ENCODE results near the gene ATP13A4. TPM values are rescaled to one million over a fixed set of nuclear protein-coding genes. Genes with fewer than 3 reads are reported as not detected.

ATP13A4 gene
- total RNA-seq, 2 experiments from 2014 or later = 3.7 to 6.5 TPM

GRCh38 chr3:193499136-193499770 is 55.4 kb downstream of the ATP13A4 start:
- H3K9me3 Mint-ChIP-seq (ENCODE audit: low read depth) = no peaks in the 10 kb centered on the region
- H3K36me3 Mint-ChIP-seq = no peaks in the 10 kb centered on the region
- no peaks in the 10 kb centered on the region for H3K4me1 Mint-ChIP-seq
- no peaks in the 10 kb centered on the region for H3K27me3 Mint-ChIP-seq
- ATAC-seq = no peak
- H3K27ac Mint-ChIP-seq = no peak overlapping the region
- CTCF ChIA-PET = interaction anchor here (0.6 kb wide), 1 partner anchor 695 kb away, joined by 3 read pairs; no protein-coding TSS in a partner anchor
- no peak overlapping the region for H3K4me3 Mint-ChIP-seq
- DNase-seq = no peak

GRCh38 chr3:193498215-193498614 is 56.5 kb downstream of the ATP13A4 start:
- no peaks in the 10 kb centered on the region for H3K27me3 Mint-ChIP-seq
- no peaks in the 10 kb centered on the region for H3K36me3 Mint-ChIP-seq
- CTCF ChIA-PET = no interaction called here
- H3K9me3 Mint-ChIP-seq (ENCODE audit: low read depth) = no peaks in the 10 kb centered on the region
- no peaks in the 10 kb centered on the region for H3K4me1 Mint-ChIP-seq
- ATAC-seq = no peak
- no peak for DNase-seq
- H3K27ac Mint-ChIP-seq = no peak overlapping the region
- no peak overlapping the region for H3K4me3 Mint-ChIP-seq

DNA sequence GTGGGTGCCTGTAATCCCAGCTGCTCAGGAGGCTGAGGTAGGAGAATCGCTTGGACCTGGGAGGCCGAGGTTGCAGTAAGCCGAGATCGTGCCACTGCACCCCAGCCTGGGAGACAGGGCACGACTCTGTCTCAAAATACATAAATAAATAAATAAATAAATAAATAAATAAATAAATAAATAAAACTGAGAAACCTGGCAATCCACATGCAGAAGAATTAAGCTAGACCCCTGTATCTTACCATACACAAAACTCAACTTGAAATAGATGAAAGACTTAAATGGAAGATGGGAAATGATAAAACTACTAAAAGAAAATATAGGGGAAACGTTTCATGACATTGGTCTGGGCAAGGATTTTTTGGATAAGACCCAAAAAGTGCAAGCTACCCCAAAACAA is 58.0 kb downstream of the ATP13A4 start:
- Mint-ChIP-seq H3K9me3 (ENCODE audit: low read depth) (no peaks in the 10 kb centered on the region), H3K4me3 (no peak overlapping the region), H3K27ac (no peak overlapping the region), H3K27me3 (no peaks in the 10 kb centered on the region), H3K36me3 (no peaks in the 10 kb centered on the region), H3K4me1 (no peaks in the 10 kb centered on the region)
- no peak for DNase-seq
- CTCF ChIA-PET = no interaction called here
- ATAC-seq = no peak

DNA sequence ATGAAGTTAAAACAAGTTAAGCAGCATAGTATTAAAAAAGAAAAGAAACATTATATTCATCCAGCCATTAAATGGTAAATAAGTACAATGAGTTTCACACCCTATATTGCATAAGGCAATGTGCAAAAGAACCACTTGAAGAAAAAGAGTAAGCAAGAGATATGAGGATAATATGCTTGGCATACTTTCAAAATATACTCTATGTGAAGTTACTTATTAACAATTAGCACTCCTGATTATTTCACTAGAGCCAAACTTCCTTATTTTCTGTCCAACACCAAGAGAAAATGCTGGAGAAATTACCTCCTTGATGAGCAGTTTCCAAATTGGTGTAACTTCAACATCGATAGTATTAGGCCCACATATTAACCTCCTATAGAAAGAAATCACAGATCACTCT is 63.7 kb downstream of the ATP13A4 start:
- no peaks in the 10 kb centered on the region for H3K9me3 Mint-ChIP-seq (ENCODE audit: low read depth)
- no peak for ATAC-seq
- H3K4me1 Mint-ChIP-seq = no peaks in the 10 kb centered on the region
- no peak for DNase-seq
- H3K27me3 Mint-ChIP-seq = no peaks in the 10 kb centered on the region
- CTCF ChIA-PET = no interaction called here
- H3K27ac Mint-ChIP-seq = no peak overlapping the region
- H3K36me3 Mint-ChIP-seq = no peaks in the 10 kb centered on the region
- H3K4me3 Mint-ChIP-seq = no peak overlapping the region

DNA sequence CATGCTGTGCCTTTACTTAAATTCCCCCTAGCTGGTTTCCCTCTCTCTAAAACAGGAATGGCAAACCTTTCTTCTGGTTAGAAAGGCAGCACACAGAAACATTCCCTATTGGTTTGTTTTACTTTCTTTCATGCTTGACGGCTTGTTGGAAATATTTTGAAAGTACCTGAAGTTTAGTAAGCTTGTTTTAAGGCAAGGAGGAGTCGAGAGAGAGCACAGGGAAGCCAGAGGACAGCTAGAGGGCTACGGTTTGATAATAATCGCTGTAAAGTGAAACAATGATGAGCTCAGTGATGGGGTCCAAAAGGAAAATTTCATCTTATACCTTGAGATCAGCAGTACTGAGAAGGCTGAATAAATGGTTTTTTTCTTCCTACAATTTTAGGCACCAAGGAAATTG is 64.1 kb downstream of the ATP13A4 start:
- Mint-ChIP-seq H3K9me3 (ENCODE audit: low read depth) (no peaks in the 10 kb centered on the region), H3K4me3 (no peak overlapping the region), H3K36me3 (no peaks in the 10 kb centered on the region), H3K27ac (no peak overlapping the region), H3K4me1 (no peaks in the 10 kb centered on the region), H3K27me3 (no peaks in the 10 kb centered on the region)
- DNase-seq = no peak
- CTCF ChIA-PET = no interaction called here
- ATAC-seq = no peak

DNA sequence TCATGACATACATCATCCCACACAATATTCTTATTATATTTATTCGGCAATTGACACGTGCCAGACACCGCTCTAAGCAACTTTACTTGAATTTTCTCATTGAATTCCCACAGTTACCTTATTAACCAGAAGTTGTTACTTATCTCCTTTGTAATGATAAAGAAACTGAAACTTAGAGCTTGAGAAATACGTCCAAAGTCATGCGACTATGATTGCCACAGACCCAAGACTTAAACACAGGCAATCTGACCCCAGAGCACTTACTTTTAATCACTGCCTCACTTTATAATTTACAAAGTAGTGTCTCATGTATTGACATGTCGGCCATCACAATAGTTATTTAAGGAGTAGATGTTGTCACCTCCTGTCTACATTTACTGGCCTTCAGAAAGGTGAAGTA is 64.7 kb downstream of the ATP13A4 start:
- ATAC-seq = no peak
- DNase-seq = no peak
- Mint-ChIP-seq H3K9me3 (ENCODE audit: low read depth) (no peaks in the 10 kb centered on the region), H3K27ac (no peak overlapping the region), H3K4me3 (no peak overlapping the region), H3K36me3 (no peaks in the 10 kb centered on the region), H3K4me1 (no peaks in the 10 kb centered on the region), H3K27me3 (no peaks in the 10 kb centered on the region)
- CTCF ChIA-PET = no interaction called here

DNA sequence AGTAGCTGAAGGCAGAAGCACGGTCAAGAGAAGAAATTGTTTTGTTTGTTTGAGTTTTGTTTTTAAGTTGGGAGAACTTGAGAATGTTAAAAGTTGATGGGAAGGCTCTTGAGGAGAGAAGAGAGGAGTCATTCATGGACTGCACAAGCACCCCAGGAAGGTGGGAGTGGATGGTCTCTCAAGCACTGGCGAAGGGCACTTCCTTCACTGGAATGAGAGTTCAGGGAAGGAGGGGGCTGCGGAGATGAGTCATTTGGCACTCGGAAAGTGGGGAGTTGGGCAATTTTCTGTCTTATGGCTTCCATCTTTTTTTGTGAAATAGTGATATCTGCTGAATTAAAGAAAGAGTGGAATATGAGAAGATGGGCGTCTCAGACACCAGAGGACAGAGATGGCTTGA is 66.0 kb downstream of the ATP13A4 start:
- ATAC-seq = no peak
- no peaks in the 10 kb centered on the region for H3K4me1 Mint-ChIP-seq
- H3K4me3 Mint-ChIP-seq = no peak overlapping the region

DNA sequence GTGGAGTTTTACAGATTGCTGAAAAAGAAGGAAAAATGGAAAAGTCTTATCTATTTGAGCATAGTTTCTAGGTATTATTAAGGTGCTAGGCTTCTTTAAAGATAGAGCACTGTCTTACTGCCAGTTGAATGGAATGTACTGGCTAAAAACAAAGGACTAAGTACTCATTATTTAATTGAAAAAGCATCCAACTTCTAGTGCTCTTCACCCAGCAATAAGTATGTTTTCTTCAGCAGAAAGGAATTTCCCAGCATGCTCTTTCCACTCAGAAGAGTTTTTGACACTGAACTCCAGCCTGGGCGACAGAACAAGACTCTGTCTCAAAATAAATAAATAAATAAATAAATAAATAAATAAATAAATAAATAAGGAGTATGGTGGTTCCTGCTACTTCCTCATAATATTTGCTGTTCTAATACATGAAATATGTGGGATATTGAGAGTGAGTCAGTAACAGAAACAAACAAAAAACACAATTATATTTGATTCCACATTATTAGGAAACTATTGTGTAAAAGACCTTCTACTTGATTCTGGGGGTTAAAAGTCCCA is 70.6 kb downstream of the ATP13A4 start:
- CTCF ChIA-PET = no interaction called here
- Mint-ChIP-seq H3K4me1 (no peaks in the 10 kb centered on the region), H3K4me3 (no peak overlapping the region), H3K27me3 (no peaks in the 10 kb centered on the region), H3K36me3 (no peaks in the 10 kb centered on the region), H3K9me3 (ENCODE audit: low read depth) (no peaks in the 10 kb centered on the region), H3K27ac (no peak overlapping the region)
- DNase-seq (no peak), ATAC-seq (no peak)

More for the DNA sequence above, 66.0 kb downstream of the ATP13A4 start:
- no peak for DNase-seq
- Mint-ChIP-seq H3K27ac (no peak overlapping the region), H3K36me3 (no peaks in the 10 kb centered on the region), H3K9me3 (ENCODE audit: low read depth) (no peaks in the 10 kb centered on the region), H3K27me3 (no peaks in the 10 kb centered on the region)
- CTCF ChIA-PET = no interaction called here

DNA sequence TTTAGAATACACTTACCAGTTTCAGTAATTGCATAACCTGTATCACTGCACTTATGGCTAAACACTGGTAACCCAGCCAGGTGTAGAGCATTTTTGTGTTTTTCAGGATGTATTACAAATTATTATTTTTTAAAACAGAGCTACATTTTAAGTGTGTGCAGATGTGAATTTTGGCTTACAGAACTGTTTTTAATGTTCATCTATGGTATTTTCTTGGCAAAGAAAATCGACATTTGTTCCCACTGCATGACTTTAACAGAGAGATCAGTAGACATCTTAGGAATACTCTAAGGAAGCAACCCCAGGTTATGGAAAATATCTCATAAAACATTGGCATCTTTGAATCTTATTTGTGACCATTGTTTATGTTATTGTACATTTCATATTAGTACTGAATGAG is 73.3 kb downstream of the ATP13A4 start:
- no peak for ATAC-seq
- H3K27ac Mint-ChIP-seq = no peak overlapping the region
- CTCF ChIA-PET = no interaction called here
- no peaks in the 10 kb centered on the region for H3K9me3 Mint-ChIP-seq (ENCODE audit: low read depth)
- no peak overlapping the region for H3K4me3 Mint-ChIP-seq
- H3K27me3 Mint-ChIP-seq = peaks cover 2% of the 10 kb centered on the region
- no peak for DNase-seq
- H3K36me3 Mint-ChIP-seq = no peaks in the 10 kb centered on the region
- no peaks in the 10 kb centered on the region for H3K4me1 Mint-ChIP-seq

DNA sequence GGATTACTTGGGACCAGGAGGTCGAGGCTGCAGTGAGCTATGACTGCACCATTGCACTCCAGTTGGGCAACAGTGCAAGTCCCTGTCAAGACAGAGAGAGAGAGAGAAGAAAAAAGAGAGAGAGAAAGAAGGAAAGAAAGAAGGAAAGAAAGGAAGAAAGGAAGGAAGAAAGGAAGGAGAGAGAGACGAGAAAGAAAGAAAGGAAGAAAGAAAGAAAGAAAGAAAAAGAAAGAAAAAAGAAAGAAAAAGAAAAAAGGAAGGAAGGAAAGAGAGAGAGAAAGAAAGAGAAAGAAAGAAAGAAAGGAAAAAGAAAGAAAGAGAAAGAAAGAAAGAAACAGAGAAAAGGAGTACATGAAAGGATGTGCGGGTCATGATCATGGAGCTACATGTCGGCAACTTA is 80.2 kb downstream of the ATP13A4 start:
- ATAC-seq = no peak
- Mint-ChIP-seq H3K27ac (no peak overlapping the region), H3K4me3 (no peak overlapping the region), H3K9me3 (ENCODE audit: low read depth) (no peaks in the 10 kb centered on the region), H3K36me3 (no peaks in the 10 kb centered on the region), H3K4me1 (no peaks in the 10 kb centered on the region), H3K27me3 (peaks cover 2% of the 10 kb centered on the region)
- no peak for DNase-seq
- CTCF ChIA-PET = interaction anchor here (0.7 to 1.5 kb wide), 2 partner anchors 11 to 14 kb away, joined by 3 to 6 read pairs; no protein-coding TSS in a partner anchor

GRCh38 chr3:193470710-193471109 is 84.0 kb downstream of the ATP13A4 start:
- no peak for DNase-seq
- peaks cover 3% of the 10 kb centered on the region for H3K4me1 Mint-ChIP-seq
- H3K27ac Mint-ChIP-seq = no peak overlapping the region
- no peaks in the 10 kb centered on the region for H3K27me3 Mint-ChIP-seq
- ATAC-seq = no peak
- H3K36me3 Mint-ChIP-seq = no peaks in the 10 kb centered on the region
- no peak overlapping the region for H3K4me3 Mint-ChIP-seq
- CTCF ChIA-PET = no interaction called here
- no peaks in the 10 kb centered on the region for H3K9me3 Mint-ChIP-seq (ENCODE audit: low read depth)

GRCh38 chr3:193465992-193466608 is 88.6 kb downstream of the ATP13A4 start:
- no peak overlapping the region for H3K27ac Mint-ChIP-seq
- CTCF ChIA-PET = no interaction called here
- H3K4me3 Mint-ChIP-seq = no peak overlapping the region
- H3K4me1 Mint-ChIP-seq = peaks cover 4% of the 10 kb centered on the region
- no peaks in the 10 kb centered on the region for H3K27me3 Mint-ChIP-seq
- DNase-seq (no peak), ATAC-seq (no peak)
- no peaks in the 10 kb centered on the region for H3K36me3 Mint-ChIP-seq
- H3K9me3 Mint-ChIP-seq (ENCODE audit: low read depth) = no peaks in the 10 kb centered on the region

GRCh38 chr3:193464889-193465288 is 89.8 kb downstream of the ATP13A4 start:
- Mint-ChIP-seq H3K27me3 (no peaks in the 10 kb centered on the region), H3K27ac (no peak overlapping the region)
- CTCF ChIA-PET = no interaction called here

GRCh38 chr3:193457526-193457925 is 97.2 kb downstream of the ATP13A4 start:
- DNase-seq (no peak), ATAC-seq (no peak)
- Mint-ChIP-seq H3K36me3 (no peaks in the 10 kb centered on the region), H3K4me3 (no peak overlapping the region), H3K9me3 (ENCODE audit: low read depth) (no peaks in the 10 kb centered on the region), H3K27ac (no peak overlapping the region), H3K4me1 (no peaks in the 10 kb centered on the region), H3K27me3 (no peaks in the 10 kb centered on the region)
- CTCF ChIA-PET = no interaction called here

More at GRCh38 chr3:193464889-193465288, 89.8 kb downstream of the ATP13A4 start:
- Mint-ChIP-seq H3K4me3 (no peak overlapping the region), H3K4me1 (peaks cover 4% of the 10 kb centered on the region), H3K9me3 (ENCODE audit: low read depth) (no peaks in the 10 kb centered on the region), H3K36me3 (no peaks in the 10 kb centered on the region)
- DNase-seq = no peak
- ATAC-seq = no peak

Measured in activated CD8-positive, alpha-beta memory T cell treated with anti-CD3 and anti-CD28 coated beads, Interleukin-2, amount 10 ng/mL, durations not matched to agents 7 days and 5 days (primary cell).